Measurements from ENCODE around the gene AAK1. TPM values are rescaled to one million over a fixed set of nuclear protein-coding genes. Genes with fewer than 3 reads are reported as not detected.

AAK1 gene
- total RNA-seq, 1 donor from 2014 or later, result 72.6 TPM

GRCh38 chr2:69416147-69416546 lies 227.4 kb downstream of the AAK1 start:
- ATAC-seq, result no peak
- TF ChIP-seq CTCF (IDR thresholded peaks at IDR 0.05), result no peak
- Histone ChIP-seq H3K9me3 (no peaks in the 10 kb centered on the region), H3K36me3 (peaks cover 99% of the 10 kb centered on the region), H3K27ac (no peak overlapping the region), H3K27me3 (no peaks in the 10 kb centered on the region), H3K4me1 (no peaks in the 10 kb centered on the region), H3K4me3 (no peak overlapping the region)
- DNase-seq, result no peak
- intact Hi-C loops (cut with DNase I), result no loop called here

Other genes starting within 250 kb of the AAK1 start
- 42.9 TPM for gene NFU1, start 206.3 kb downstream of the AAK1 start, total RNA-seq
- 181 TPM for gene ANXA4, start 98.4 kb upstream of the AAK1 start, total RNA-seq
- gene GMCL1, start 185.9 kb upstream of the AAK1 start, total RNA-seq, result 11.9 TPM

All from upper lobe of right lung (tissue), 1 donor.